ENCODE measurements around the gene SH2B2. TPM values are rescaled to one million over a fixed set of nuclear protein-coding genes. Genes with fewer than 3 reads are reported as not detected.

Gene SH2B2
- total and polyA plus RNA-seq, 4 donors, result 0.50 to 15.6 (median 3.9) TPM

GRCh38 chr7:102260856-102261255, 25.8 kb upstream of the SH2B2 start:
- Histone ChIP-seq H3K9me3 (ENCODE audit: control insufficient read depth, low read length) (no peaks in the 10 kb centered on the region), H3K27me3 (ENCODE audit: control insufficient read depth in 1 of 2, insufficient read depth in 2 of 2, low read length in 1 of 2) (no peaks in the 10 kb centered on the region), H3K27ac (ENCODE audit: low read depth in 1 of 2, low read length in 2 of 2) (no peak overlapping the region), H3K36me3 (ENCODE audit: control insufficient read depth in 1 of 2, insufficient read depth in 2 of 2, low read length in 1 of 2) (no peaks in the 10 kb centered on the region), H3K4me3 (ENCODE audit: low read length in 2 of 2) (no peak overlapping the region), H3K4me1 (ENCODE audit: control insufficient read depth in 1 of 2, insufficient read depth in 2 of 2, low read length in 2 of 2) (no peaks in the 10 kb centered on the region)
- 38 to 39% methylated on average over 9 of the region's 9 CpGs for WGBS, 2 donors
- intact Hi-C loops (cut with DNase I), result no loop called here
- no peak for ATAC-seq (ENCODE audit: low FRiP score)
- no peak for DNase-seq

GRCh38 chr7:102261451-102261850, 25.2 kb upstream of the SH2B2 start:
- no peak overlapping the region for H3K4me3 ChIP-seq (ENCODE audit: low read length in 2 of 2)
- H3K4me1 ChIP-seq (ENCODE audit: control insufficient read depth in 1 of 2, insufficient read depth in 2 of 2, low read length in 2 of 2), result no peaks in the 10 kb centered on the region
- WGBS, 2 donors, result 88 to 89% methylated on average over 9 of the region's 9 CpGs
- H3K27me3 ChIP-seq (ENCODE audit: control insufficient read depth in 1 of 2, insufficient read depth in 2 of 2, low read length in 1 of 2), result no peaks in the 10 kb centered on the region
- ATAC-seq (ENCODE audit: low FRiP score), result no peak
- no peak overlapping the region for H3K27ac ChIP-seq (ENCODE audit: low read depth in 1 of 2, low read length in 2 of 2)
- DNase-seq, result no peak
- H3K9me3 ChIP-seq (ENCODE audit: control insufficient read depth, low read length), result no peaks in the 10 kb centered on the region
- no peaks in the 10 kb centered on the region for H3K36me3 ChIP-seq (ENCODE audit: control insufficient read depth in 1 of 2, insufficient read depth in 2 of 2, low read length in 1 of 2)
- intact Hi-C loops (cut with DNase I), result no loop called here

GRCh38 chr7:102262546-102262945, 24.1 kb upstream of the SH2B2 start:
- DNase-seq, result no peak
- WGBS, 2 donors, result 92 to 94% methylated on average over 13 of the region's 13 CpGs
- ATAC-seq (ENCODE audit: low FRiP score), result no peak
- Histone ChIP-seq H3K9me3 (ENCODE audit: control insufficient read depth, low read length) (no peaks in the 10 kb centered on the region), H3K36me3 (ENCODE audit: control insufficient read depth in 1 of 2, insufficient read depth in 2 of 2, low read length in 1 of 2) (no peaks in the 10 kb centered on the region), H3K27me3 (ENCODE audit: control insufficient read depth in 1 of 2, insufficient read depth in 2 of 2, low read length in 1 of 2) (no peaks in the 10 kb centered on the region), H3K4me1 (ENCODE audit: control insufficient read depth in 1 of 2, insufficient read depth in 2 of 2, low read length in 2 of 2) (no peaks in the 10 kb centered on the region), H3K27ac (ENCODE audit: low read depth in 1 of 2, low read length in 2 of 2) (no peak overlapping the region), H3K4me3 (ENCODE audit: low read length in 2 of 2) (no peak overlapping the region)
- intact Hi-C loops (cut with DNase I), result no loop called here

- H3K27ac ChIP-seq (ENCODE audit: low read depth in 1 of 2, low read length in 2 of 2), result no peak overlapping the region
- no peaks in the 10 kb centered on the region for H3K27me3 ChIP-seq (ENCODE audit: control insufficient read depth in 1 of 2, insufficient read depth in 2 of 2, low read length in 1 of 2)
- DNase-seq (no peak), ATAC-seq (ENCODE audit: low FRiP score) (no peak)
- no peaks in the 10 kb centered on the region for H3K9me3 ChIP-seq (ENCODE audit: control insufficient read depth, low read length)
- WGBS, 2 donors, result 80 to 83% methylated on average over 13 of the region's 13 CpGs
- H3K4me3 ChIP-seq (ENCODE audit: low read length in 2 of 2), result no peak overlapping the region
- no peaks in the 10 kb centered on the region for H3K36me3 ChIP-seq (ENCODE audit: control insufficient read depth in 1 of 2, insufficient read depth in 2 of 2, low read length in 1 of 2)
- H3K4me1 ChIP-seq (ENCODE audit: control insufficient read depth in 1 of 2, insufficient read depth in 2 of 2, low read length in 2 of 2), result no peaks in the 10 kb centered on the region
- intact Hi-C loops (cut with DNase I), result no loop called here
Observed at GRCh38 chr7:102264367-102264891, 22.2 kb upstream of the SH2B2 start.

GRCh38 chr7:102266541-102266940, 20.1 kb upstream of the SH2B2 start:
- H3K27me3 ChIP-seq (ENCODE audit: control insufficient read depth in 1 of 2, insufficient read depth in 2 of 2, low read length in 1 of 2), result no peaks in the 10 kb centered on the region
- intact Hi-C loops (cut with DNase I), result no loop called here
- ATAC-seq (ENCODE audit: low FRiP score) (no peak), DNase-seq (no peak)
- no peaks in the 10 kb centered on the region for H3K9me3 ChIP-seq (ENCODE audit: control insufficient read depth, low read length)
- no peaks in the 10 kb centered on the region for H3K4me1 ChIP-seq (ENCODE audit: control insufficient read depth in 1 of 2, insufficient read depth in 2 of 2, low read length in 2 of 2)
- WGBS, 2 donors, result 84 to 85% methylated on average over 14 of the region's 14 CpGs
- H3K27ac ChIP-seq (ENCODE audit: low read depth in 1 of 2, low read length in 2 of 2), result no peak overlapping the region
- no peak overlapping the region for H3K4me3 ChIP-seq (ENCODE audit: low read length in 2 of 2)
- H3K36me3 ChIP-seq (ENCODE audit: control insufficient read depth in 1 of 2, insufficient read depth in 2 of 2, low read length in 1 of 2), result no peaks in the 10 kb centered on the region

GRCh38 chr7:102268635-102269034, 18.0 kb upstream of the SH2B2 start:
- no peak for DNase-seq
- intact Hi-C loops (cut with DNase I), result no loop called here
- WGBS, 2 donors, result 93 to 98% methylated on average over 10 of the region's 10 CpGs
- H3K27ac ChIP-seq (ENCODE audit: low read depth in 1 of 2, low read length in 2 of 2), result no peak overlapping the region
- ATAC-seq (ENCODE audit: low FRiP score), result no peak
- H3K4me3 ChIP-seq (ENCODE audit: low read length in 2 of 2), result no peak overlapping the region
- H3K27me3 ChIP-seq (ENCODE audit: control insufficient read depth in 1 of 2, insufficient read depth in 2 of 2, low read length in 1 of 2), result no peaks in the 10 kb centered on the region
- H3K4me1 ChIP-seq (ENCODE audit: control insufficient read depth in 1 of 2, insufficient read depth in 2 of 2, low read length in 2 of 2), result no peaks in the 10 kb centered on the region
- no peaks in the 10 kb centered on the region for H3K36me3 ChIP-seq (ENCODE audit: control insufficient read depth in 1 of 2, insufficient read depth in 2 of 2, low read length in 1 of 2)
- H3K9me3 ChIP-seq (ENCODE audit: control insufficient read depth, low read length), result no peaks in the 10 kb centered on the region

- Histone ChIP-seq H3K4me1 (ENCODE audit: control insufficient read depth in 1 of 2, insufficient read depth in 2 of 2, low read length in 2 of 2) (no peaks in the 10 kb centered on the region), H3K4me3 (ENCODE audit: low read length in 2 of 2) (no peak overlapping the region), H3K27me3 (ENCODE audit: control insufficient read depth in 1 of 2, insufficient read depth in 2 of 2, low read length in 1 of 2) (no peaks in the 10 kb centered on the region), H3K36me3 (ENCODE audit: control insufficient read depth in 1 of 2, insufficient read depth in 2 of 2, low read length in 1 of 2) (no peaks in the 10 kb centered on the region), H3K27ac (ENCODE audit: low read depth in 1 of 2, low read length in 2 of 2) (no peak overlapping the region), H3K9me3 (ENCODE audit: control insufficient read depth, low read length) (no peaks in the 10 kb centered on the region)
- DNase-seq, result no peak
- no peak for ATAC-seq (ENCODE audit: low FRiP score)
- intact Hi-C loops (cut with DNase I), result loop anchor here (5.0 to 10.0 kb wide), 4 partner anchors 583 to 903 kb away; no protein-coding TSS in a partner anchor
- WGBS, 2 donors, result 78 to 79% methylated on average over 13 of the region's 13 CpGs
Observed at GRCh38 chr7:102270178-102270887, 16.3 kb upstream of the SH2B2 start.

- no peak overlapping the region for H3K27ac ChIP-seq (ENCODE audit: low read depth in 1 of 2, low read length in 2 of 2)
- no peaks in the 10 kb centered on the region for H3K27me3 ChIP-seq (ENCODE audit: control insufficient read depth in 1 of 2, insufficient read depth in 2 of 2, low read length in 1 of 2)
- no peaks in the 10 kb centered on the region for H3K4me1 ChIP-seq (ENCODE audit: control insufficient read depth in 1 of 2, insufficient read depth in 2 of 2, low read length in 2 of 2)
- intact Hi-C loops (cut with DNase I), result loop anchor here (5.0 to 10.0 kb wide), 4 partner anchors 584 to 904 kb away; no protein-coding TSS in a partner anchor
- H3K4me3 ChIP-seq (ENCODE audit: low read length in 2 of 2), result no peak overlapping the region
- WGBS, 2 donors, result 96% methylated on average over 10 of the region's 10 CpGs
- no peak for DNase-seq
- no peaks in the 10 kb centered on the region for H3K9me3 ChIP-seq (ENCODE audit: control insufficient read depth, low read length)
- H3K36me3 ChIP-seq (ENCODE audit: control insufficient read depth in 1 of 2, insufficient read depth in 2 of 2, low read length in 1 of 2), result no peaks in the 10 kb centered on the region
- ATAC-seq (ENCODE audit: low FRiP score), result no peak
Observed at GRCh38 chr7:102271158-102271798, 15.4 kb upstream of the SH2B2 start.

Data from aorta (tissue), 5 donors.